ENCODE measurements around the gene COL8A1. TPM values are rescaled to one million over a fixed set of nuclear protein-coding genes. Genes with fewer than 3 reads are reported as not detected.
"Not testable (repeated sequence)": the region's sequence is repeated elsewhere in the genome, so short reads cannot be mapped to it uniquely, and the experiment has no call there.

Gene COL8A1
- total RNA-seq, 1 experiment from 2014 or later = 0.13 TPM

DNA sequence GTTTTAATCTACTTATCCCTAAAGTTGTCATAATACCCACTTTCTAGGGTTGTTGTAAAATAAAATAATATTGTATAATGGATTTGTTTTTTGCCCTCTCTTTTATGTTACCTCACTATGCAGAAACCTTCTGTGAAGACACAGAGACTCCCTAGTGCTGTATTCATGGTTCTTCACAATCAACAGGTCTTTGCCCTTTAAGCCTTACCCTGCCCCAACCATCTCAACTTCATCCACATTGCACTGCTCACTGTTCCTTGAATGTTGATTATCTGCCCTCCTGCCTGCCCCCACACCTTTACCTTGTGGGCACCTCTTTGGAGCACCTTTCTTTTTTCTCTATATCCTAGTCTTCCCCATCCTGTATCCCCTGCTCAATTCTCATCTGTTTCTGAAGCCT, 200.4 kb downstream of the COL8A1 start:
- ChIA-PET CTCF (no interaction called here), POLR2A (no interaction called here)
- Histone ChIP-seq H3K27me3 (ENCODE audit: control insufficient read depth, insufficient read depth, low read length) (no peaks in the 10 kb centered on the region), H3K4me1 (ENCODE audit: control insufficient read depth, insufficient read depth, low read length) (peaks cover 12% of the 10 kb centered on the region), H3K27ac (ENCODE audit: low read length) (no peak overlapping the region), H3K36me3 (ENCODE audit: control insufficient read depth, insufficient read depth, low read length) (no peaks in the 10 kb centered on the region), H3K9me3 (ENCODE audit: control insufficient read depth, insufficient read depth, low read depth, low read length) (no peaks in the 10 kb centered on the region), H3K4me3 (ENCODE audit: low read depth in 2 of 2, low read length in 2 of 2) (no peak overlapping the region)
- no peak for TF ChIP-seq TCF7L2 (IDR thresholded peaks at IDR 0.05; ENCODE audit: low read depth, low read length)
- TF ChIP-seq POLR2AphosphoS5 (IDR thresholded peaks at IDR 0.05; ENCODE audit: low read depth, low read length) = no peak
- TF ChIP-seq SIN3A (IDR thresholded peaks at IDR 0.05; ENCODE audit: borderline replicate concordance, insufficient read depth, low read depth, low read length) = no peak
- TF ChIP-seq, protein P1, sequence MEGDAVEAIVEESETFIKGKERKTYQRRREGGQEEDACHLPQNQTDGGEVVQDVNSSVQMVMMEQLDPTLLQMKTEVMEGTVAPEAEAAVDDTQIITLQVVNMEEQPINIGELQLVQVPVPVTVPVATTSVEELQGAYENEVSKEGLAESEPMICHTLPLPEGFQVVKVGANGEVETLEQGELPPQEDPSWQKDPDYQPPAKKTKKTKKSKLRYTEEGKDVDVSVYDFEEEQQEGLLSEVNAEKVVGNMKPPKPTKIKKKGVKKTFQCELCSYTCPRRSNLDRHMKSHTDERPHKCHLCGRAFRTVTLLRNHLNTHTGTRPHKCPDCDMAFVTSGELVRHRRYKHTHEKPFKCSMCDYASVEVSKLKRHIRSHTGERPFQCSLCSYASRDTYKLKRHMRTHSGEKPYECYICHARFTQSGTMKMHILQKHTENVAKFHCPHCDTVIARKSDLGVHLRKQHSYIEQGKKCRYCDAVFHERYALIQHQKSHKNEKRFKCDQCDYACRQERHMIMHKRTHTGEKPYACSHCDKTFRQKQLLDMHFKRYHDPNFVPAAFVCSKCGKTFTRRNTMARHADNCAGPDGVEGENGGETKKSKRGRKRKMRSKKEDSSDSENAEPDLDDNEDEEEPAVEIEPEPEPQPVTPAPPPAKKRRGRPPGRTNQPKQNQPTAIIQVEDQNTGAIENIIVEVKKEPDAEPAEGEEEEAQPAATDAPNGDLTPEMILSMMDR (IDR thresholded peaks at IDR 0.05) = no peak
- TF ChIP-seq, protein P2, sequence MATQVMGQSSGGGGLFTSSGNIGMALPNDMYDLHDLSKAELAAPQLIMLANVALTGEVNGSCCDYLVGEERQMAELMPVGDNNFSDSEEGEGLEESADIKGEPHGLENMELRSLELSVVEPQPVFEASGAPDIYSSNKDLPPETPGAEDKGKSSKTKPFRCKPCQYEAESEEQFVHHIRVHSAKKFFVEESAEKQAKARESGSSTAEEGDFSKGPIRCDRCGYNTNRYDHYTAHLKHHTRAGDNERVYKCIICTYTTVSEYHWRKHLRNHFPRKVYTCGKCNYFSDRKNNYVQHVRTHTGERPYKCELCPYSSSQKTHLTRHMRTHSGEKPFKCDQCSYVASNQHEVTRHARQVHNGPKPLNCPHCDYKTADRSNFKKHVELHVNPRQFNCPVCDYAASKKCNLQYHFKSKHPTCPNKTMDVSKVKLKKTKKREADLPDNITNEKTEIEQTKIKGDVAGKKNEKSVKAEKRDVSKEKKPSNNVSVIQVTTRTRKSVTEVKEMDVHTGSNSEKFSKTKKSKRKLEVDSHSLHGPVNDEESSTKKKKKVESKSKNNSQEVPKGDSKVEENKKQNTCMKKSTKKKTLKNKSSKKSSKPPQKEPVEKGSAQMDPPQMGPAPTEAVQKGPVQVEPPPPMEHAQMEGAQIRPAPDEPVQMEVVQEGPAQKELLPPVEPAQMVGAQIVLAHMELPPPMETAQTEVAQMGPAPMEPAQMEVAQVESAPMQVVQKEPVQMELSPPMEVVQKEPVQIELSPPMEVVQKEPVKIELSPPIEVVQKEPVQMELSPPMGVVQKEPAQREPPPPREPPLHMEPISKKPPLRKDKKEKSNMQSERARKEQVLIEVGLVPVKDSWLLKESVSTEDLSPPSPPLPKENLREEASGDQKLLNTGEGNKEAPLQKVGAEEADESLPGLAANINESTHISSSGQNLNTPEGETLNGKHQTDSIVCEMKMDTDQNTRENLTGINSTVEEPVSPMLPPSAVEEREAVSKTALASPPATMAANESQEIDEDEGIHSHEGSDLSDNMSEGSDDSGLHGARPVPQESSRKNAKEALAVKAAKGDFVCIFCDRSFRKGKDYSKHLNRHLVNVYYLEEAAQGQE (IDR thresholded peaks at IDR 0.05; ENCODE audit: insufficient read depth in 1 of 2, low read depth in 2 of 2, low read length in 1 of 2) = no peak
- no TSS peak for BruUV-seq (replicated peaks)
- no peak for DNase-seq (ENCODE audit: low read depth, low spot score)
- intact Hi-C loops (cut with micrococcal nuclease; ENCODE audit: unreplicated experiment) (no loop called here), in situ Hi-C loops (cut with HindIII; ENCODE audit: low pct_unique_long_range_greater_than_20kb, low sequenced_read_pairs) (no loop called here)
- no peak for ATAC-seq

DNA sequence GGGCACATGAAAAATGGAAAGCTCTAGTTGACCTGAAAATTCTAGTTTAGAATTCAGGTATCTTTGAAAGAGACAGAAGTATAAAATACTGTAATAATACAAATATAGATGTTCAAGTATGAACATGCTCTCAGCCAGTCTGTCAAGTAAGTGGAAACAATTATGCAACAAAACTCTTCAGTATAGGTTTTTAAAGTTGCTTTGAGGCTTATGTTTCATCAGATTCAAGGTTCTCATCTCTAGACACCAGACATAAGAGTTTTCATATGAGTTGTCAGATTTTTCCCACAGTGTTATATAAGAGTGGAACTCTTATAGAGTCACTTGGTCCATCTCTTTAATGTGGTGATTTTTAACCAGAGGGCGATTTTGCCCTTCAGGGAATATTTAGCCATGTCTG, 201.2 kb downstream of the COL8A1 start:
- ATAC-seq (no peak), DNase-seq (ENCODE audit: low read depth, low spot score) (no peak)
- no peaks in the 10 kb centered on the region for H3K27me3 ChIP-seq (ENCODE audit: control insufficient read depth, insufficient read depth, low read length)
- no TSS peak for BruUV-seq (replicated peaks)
- H3K27ac ChIP-seq (ENCODE audit: low read length) = no peak overlapping the region
- ChIA-PET CTCF (interaction anchor here (1.1 kb wide), 1 partner anchor 414 kb away, joined by 5 read pairs; no protein-coding TSS in a partner anchor), POLR2A (no interaction called here)
- no peaks in the 10 kb centered on the region for H3K9me3 ChIP-seq (ENCODE audit: control insufficient read depth, insufficient read depth, low read depth, low read length)
- H3K36me3 ChIP-seq (ENCODE audit: control insufficient read depth, insufficient read depth, low read length) = no peaks in the 10 kb centered on the region
- in situ Hi-C loops (cut with HindIII; ENCODE audit: low pct_unique_long_range_greater_than_20kb, low sequenced_read_pairs) = no loop called here
- TF ChIP-seq TCF7L2 (IDR thresholded peaks at IDR 0.05; ENCODE audit: low read depth, low read length) (no peak), SIN3A (IDR thresholded peaks at IDR 0.05; ENCODE audit: borderline replicate concordance, insufficient read depth, low read depth, low read length) (no peak), POLR2AphosphoS5 (IDR thresholded peaks at IDR 0.05; ENCODE audit: low read depth, low read length) (no peak)
- TF ChIP-seq, protein P1 (IDR thresholded peaks at IDR 0.05) = no peak
- TF ChIP-seq, protein P2 (IDR thresholded peaks at IDR 0.05; ENCODE audit: insufficient read depth in 1 of 2, low read depth in 2 of 2, low read length in 1 of 2) = no peak
- no peak overlapping the region for H3K4me3 ChIP-seq (ENCODE audit: low read depth in 2 of 2, low read length in 2 of 2)
- H3K4me1 ChIP-seq (ENCODE audit: control insufficient read depth, insufficient read depth, low read length) = peaks cover 16% of the 10 kb centered on the region
- intact Hi-C loops (cut with micrococcal nuclease; ENCODE audit: unreplicated experiment) = loop anchor here (5.0 kb wide), 1 partner anchor 208 kb away; no protein-coding TSS in a partner anchor

DNA sequence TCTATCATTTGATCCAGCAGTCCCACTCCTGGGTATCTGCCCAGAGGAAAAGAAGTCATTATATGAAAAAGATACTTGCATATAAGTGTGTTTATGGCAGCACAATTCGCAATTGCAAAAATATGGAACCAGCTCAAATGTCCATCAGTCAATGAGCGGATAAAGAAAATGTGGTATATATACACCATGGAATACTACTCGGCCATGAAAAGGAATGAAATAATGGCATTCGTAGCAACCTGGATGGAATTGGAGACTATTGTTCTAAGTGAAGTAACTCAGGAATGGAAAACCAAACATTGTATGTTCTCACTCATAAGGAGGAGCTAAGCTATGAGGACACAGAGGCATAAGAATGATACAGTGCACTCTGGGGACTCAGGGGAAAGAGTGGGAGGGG, 203.6 kb downstream of the COL8A1 start:
- H3K4me3 ChIP-seq (ENCODE audit: low read depth in 2 of 2, low read length in 2 of 2); H3K27me3 ChIP-seq (ENCODE audit: control insufficient read depth, insufficient read depth, low read length); BruUV-seq (replicated peaks); in situ Hi-C loops (cut with HindIII; ENCODE audit: low pct_unique_long_range_greater_than_20kb, low sequenced_read_pairs); H3K36me3 ChIP-seq (ENCODE audit: control insufficient read depth, insufficient read depth, low read length); POLR2A ChIA-PET; H3K9me3 ChIP-seq (ENCODE audit: control insufficient read depth, insufficient read depth, low read depth, low read length); DNase-seq (ENCODE audit: low read depth, low spot score); ATAC-seq; H3K27ac ChIP-seq (ENCODE audit: low read length): not testable (repeated sequence)
- intact Hi-C loops (cut with micrococcal nuclease; ENCODE audit: unreplicated experiment) = loop anchor here (5.0 kb wide), 1 partner anchor 205 kb away; no protein-coding TSS in a partner anchor
- CTCF ChIA-PET = interaction anchor here (0.6 kb wide), 1 partner anchor 10 kb away, joined by 7 read pairs; no protein-coding TSS in a partner anchor
- peaks cover 16% of the 10 kb centered on the region for H3K4me1 ChIP-seq (ENCODE audit: control insufficient read depth, insufficient read depth, low read length)

Data from Panc1 (cell line).